HS-5 (cell line): ENCODE results near the gene DOCK8.
"Not testable (repeated sequence)": the region's sequence is repeated elsewhere in the genome, so short reads cannot be mapped to it uniquely, and the experiment has no call there.

Experiments
- DNase-seq: peaks from one replicate; pipeline ENCODE4 v3.0.0-alpha.2; 2012; ENCODE audit warnings: low read depth

The DOCK8 gene

DNA sequence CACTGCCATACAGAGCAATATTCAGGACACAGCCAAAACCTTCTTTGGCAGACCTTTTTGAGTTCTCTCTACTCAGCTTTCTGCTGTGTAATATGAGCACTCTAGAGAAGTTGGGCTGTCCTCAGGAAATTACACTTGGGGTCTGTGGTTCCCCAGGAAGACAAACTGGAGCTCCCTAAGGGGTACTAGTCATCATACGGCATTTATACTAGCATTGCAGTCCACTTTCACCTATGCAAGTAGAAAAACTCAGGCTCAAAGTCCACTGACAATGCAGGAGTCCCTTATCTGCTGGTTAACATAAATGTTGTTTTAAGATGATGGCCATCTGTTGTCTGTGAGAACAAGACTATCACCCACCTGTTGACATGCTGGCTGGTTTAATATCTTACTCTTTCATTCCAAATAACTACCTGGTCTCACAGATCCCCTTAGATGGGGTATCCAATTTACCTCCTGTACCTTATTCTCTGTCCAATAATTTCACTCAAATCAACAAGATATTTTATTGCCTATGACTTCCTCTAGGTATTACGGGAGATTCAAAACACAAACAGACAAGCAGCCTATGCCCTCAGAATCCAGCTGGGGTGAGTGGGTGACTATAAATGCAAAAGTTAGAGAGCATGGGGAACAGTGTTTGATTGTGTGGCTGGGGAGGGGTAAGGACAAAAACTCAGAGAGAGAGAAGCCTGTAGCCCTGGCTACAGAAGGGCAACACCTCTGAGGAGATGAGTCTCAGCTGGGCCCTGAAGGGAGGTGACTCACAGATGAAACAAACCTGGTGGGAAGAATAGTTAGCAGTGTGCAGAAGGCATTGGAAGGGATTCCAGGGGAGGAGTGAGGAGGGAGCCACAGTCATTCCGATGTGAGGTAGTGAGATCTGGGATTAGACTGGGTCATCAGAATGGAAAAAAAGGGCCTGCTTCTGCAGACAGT is 10.2 kb downstream of the DOCK8 start:
- DNase-seq: no peak

DNA sequence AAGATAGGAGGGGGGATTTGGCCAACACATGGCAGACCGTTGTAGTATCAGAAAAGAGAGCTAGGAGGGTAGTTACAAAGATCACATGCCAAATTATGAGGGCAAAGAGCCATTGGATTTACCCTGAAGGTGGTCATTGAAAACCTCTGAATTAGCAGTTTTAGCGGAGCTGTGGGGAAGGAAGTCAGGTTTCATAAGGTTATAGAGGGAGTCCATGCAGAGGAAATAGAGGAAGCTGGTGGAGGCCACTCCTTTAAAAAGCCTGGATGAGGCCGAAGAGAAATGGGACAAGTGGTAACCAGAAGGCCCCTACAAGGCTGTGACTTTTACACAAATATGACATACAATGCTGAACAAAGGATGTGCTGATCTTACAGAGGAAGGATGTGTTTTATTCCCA is 13.2 kb downstream of the DOCK8 start:
- no peak for DNase-seq

DNA sequence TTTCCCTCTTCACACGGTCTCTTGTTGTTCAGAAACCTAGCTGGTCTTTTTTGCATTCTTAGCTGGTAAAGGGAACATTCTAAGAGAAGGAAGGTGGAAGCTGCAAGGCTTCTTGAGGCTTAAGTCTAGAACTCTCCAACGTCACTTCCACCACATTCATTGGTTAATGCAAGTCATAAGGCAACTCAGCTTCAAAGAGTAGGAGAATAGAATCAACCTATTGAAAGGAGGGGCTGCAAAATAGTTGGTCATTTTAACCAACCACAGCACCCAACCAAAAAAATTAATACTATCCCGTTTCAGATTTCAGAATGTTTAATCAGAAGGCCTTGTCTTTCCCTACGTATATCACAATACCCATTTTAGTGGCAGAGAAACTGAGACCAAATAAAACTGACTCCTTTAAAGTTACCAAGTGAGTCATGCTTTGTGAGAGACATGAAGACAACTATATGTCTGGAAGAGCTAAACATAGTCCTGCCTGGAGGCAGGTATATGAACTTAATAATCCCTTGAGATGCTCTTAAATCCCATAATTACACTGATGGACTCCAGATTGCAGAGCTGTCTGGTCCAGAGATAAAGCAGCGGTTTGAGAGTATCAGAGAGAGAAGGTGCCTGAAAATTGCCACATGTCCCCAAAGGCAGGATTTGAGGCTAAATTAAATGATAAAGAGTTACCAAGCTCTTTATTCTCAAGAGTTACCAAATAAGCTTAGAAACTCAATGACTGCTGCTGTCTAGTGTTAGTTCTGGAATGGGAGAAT is 14.4 kb downstream of the DOCK8 start:
- DNase-seq: no peak

DNA sequence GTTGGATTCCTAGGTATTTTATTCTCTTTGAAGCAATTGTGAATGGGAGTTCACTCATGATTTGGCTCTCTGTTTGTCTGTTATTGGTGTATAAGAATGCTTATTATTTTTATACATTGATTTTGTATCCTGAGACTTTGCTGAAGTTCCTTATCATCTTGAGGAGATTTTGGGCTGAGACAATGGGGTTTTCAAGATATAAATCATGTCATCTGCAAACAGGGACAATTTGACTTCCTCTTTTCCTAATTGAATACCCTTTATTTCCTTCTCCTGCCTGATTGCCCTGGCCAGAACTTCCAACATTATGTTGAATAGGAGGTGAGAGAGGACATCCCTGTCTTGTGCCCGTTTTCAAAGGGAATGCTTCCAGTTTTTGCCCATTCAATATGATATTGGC is 17.0 kb downstream of the DOCK8 start:
- DNase-seq: not testable (repeated sequence)

DNA sequence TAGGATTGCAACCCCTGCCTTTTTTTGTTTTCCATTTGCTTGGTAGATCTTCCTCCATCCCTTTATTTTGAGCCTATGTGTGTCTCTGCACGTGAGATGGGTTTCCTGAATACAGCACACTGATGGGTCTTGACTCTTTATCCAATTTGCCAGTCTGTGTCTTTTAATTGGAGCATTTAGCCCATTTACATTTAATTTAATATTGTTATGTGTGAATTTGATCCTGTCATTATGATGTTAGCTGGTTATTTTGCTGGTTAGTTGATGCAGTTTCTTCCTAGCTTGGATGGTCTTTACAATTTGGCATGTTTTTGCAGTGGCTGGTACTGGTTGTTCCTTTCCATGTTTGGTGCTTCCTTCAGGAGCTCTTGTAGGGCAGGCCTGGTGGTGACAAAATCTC is 19.0 kb downstream of the DOCK8 start:
- not testable (repeated sequence) for DNase-seq

DNA sequence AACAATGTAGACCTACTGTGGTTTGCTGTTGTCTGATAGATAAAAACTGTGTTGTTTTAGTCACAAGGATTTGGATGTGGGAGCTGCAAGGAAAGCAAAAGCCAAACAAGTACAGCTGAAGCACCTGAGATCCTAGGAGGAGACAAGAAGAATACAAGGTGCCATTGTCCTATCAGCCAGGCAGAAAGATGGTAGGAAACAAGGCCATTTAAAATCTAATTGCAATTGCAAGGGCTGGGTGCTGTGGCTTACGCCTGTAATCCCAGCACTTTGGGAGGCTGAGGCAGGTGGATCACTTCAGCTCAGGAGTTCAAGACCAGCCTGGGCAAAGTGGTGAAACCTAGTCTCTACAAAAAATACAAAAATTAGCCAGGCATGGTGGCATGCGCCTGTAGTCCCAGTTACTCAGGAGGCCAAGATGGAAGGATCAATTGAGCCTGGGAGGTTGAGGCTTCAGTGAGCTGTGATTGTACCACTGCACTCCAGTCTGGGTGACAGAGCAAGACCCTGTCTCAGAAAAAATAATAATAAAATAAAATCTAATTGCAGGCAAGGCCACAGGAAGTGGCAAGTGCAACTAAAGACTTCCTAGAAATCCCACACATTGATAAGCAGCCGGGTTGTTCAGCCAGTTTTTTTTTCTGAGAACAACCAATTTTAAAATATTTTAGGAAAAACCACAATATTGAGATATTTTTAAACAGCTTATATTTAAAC is 22.6 kb downstream of the DOCK8 start:
- no peak for DNase-seq

DNA sequence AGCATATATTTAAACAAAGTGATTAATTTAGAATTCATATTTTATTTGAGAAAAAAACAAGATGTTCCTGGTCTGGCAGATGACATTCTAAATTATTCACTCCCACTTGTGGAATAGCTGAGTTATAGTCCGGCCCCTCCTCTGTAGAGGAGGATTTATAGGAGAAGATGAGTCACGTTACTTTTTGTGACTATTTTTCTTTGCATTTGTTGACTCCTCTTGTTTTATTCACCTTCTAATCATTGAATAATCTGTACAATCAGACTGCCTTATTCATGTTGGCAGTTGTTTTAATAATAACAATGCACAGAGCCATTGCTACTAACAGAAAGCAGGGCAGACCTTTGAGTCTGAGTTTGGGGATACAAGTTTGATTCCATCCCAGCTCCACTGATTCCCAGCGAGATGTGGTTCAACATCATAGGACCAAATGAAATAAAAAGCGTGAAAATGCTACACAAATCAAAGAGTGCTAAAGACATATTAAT is 23.2 kb downstream of the DOCK8 start:
- DNase-seq: no peak

DNA sequence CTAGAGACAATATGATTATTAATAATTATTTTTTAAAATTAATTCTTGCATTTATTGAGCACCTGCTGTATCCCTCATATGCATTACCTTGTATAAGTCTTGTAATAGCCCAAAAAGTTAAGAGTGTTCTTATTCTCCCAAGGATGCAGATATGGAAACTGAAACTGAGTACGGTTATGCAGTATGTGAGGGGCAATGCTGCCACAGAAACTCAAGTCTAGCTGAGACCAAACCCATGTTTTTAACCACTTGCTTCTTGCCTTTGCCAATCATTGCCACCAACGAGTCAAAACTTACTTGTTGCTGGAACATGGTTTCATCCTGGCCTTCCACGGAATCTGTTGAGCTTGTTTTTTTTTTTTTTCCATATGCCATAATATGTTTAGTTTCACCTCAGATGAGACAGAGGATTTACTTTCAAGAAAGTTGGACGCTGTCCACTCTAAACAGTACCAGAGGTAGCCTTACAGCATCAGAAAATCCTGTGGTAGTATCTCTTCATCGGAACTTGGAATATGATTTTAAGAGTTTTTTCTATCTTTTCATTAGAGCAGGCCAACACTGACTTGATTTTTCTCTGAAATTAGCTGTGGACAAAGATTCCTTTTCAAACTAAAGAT is 27.9 kb downstream of the DOCK8 start:
- DNase-seq: no peak

DNA sequence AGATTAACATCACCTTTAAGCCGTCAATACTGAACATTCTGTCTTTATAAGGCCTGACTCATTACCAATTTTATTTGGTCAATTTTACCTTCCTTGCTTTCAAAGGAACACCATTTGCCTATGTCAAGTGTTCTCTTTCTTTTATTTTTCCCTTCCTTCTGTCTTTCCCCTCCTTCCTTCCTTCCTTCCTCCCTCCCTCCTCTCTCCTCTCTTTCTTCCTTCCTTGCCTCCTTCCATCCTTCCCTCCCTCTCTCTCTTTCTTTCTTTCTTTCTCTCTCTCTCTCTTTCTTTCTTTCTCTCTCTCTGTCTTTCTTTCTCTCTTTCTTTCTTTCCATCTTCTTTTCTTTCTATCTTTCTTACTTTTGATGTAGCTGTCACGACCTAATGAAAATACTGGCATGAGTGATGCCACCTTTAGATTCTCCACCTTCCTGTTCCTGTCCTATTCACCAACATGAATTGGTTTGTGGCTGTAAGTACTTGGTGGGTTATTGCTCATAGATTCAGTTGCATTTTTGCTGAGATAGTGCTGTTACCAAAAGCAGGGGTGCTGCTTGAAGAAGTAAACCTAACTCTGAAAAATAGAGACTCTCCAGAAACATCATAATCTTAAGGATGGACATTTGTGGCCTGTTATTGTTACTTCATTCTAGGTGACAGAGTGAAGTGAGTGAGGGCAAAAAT is 33.8 kb downstream of the DOCK8 start:
- no peak for DNase-seq

DNA sequence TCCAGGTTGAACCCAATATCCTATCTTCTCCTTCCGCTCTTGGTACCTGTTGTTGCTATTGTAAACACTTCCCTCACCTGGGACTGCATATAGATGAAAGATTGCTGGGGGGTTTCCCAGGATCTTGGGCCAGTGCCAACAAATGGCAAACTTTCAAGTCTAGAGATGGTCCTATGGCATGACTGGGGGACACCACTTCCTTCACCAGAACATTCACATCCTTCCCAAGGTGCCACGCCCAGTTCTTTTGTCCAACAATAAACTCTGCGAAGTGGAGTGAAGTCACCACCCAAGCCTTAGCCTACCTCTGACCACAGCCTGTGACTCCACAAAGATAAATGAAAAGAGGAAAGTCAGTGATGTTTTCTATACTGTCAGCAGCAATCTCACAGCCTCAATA is 34.4 kb downstream of the DOCK8 start:
- no peak for DNase-seq

DNA sequence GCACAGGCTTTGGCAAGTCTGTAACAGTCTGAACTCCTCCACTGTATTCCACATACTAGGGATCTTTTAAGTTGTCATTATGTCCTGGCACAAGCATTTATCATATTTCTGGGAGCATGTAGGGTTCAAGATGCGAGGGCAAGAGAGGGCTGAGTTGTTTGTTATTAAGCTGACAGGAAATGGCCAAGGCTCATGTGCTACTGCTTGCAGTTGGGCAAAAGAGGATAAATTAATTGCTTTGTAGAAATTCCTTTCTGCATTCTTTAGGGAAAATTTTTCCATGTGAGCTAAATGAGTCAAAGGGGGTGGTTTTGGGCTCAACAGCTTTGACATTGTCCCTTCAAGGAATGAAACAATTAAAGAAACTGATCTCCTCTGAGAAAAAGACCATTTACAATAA is 35.4 kb downstream of the DOCK8 start:
- peak; percentile 9 for DNase-seq

DNA sequence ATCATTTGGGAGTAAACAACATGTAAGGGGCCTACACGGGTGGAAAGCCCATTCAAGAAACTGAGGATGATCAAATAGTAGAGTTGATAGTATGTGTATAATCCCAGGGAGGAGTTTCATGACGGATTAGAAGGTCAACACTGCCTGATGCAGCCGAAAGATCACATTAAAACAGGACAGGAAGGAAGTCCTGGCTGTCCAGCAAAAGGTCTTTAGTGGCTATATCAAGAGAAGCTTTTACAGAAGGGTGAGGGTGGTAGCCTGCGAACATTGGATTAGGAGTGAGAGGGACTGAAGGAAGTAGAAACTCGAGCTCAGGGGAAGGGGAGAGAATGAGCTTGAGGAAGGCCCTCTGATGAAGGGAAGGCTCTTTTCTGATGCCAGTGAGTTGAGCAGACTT is 36.0 kb downstream of the DOCK8 start:
- DNase-seq: no peak

DNA sequence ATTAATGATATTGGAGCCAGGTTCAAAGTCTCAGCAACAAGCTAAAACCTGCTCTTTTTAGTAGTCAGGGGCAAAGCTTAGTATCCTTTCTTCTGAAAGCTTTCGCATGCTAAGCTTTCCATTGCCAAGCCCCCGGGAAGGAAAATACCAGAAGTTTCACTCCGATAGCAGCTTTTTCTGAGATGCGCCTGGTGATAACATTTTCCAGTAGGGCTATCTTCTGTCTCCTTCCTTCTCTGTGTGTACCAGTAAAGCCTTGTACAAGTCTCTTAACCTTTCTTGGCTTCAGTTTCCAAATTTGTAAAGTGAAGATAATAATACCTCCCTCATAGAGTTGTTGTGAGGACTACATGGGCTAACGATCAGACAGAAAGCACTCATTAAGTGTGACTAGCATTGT is 36.7 kb downstream of the DOCK8 start:
- no peak for DNase-seq

DNA sequence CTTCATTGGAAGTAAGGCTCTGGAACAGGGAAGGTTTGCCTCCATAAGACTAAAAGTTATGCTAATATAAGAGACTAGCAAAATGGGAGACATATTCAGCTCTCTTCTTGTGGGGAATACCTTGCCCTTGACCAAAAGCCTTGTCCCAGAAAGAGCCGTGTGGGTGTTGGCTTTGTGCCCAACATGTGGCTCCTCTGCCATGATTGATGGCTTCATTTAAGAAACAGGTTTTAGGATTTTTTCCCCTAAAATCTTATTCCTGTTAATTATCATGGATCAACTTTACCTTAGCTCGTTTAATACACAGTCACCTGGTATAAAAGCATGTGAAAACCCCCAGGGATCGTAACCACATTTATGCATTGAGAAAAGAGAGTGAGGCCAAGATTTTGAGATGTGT is 38.9 kb downstream of the DOCK8 start:
- no peak for DNase-seq

DNA sequence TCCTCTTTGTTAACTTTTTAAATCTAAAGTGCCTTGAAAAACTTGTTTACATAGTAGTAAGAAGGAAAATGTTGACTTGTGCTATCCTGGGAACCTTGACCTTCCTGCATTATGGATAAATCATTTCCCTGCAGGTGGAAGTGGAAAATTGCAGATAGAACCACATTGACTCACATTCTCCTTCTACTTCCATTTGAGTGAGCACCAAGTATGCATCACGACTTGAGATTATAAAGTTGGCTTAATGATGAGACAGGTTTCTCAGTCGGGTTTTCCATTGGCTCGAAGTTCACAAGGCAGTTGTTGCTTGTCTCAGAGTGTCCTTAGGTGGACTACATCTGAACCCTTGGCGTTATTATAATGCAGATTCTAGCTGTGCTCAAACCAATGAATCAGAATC is 39.9 kb downstream of the DOCK8 start:
- no peak for DNase-seq

DNA sequence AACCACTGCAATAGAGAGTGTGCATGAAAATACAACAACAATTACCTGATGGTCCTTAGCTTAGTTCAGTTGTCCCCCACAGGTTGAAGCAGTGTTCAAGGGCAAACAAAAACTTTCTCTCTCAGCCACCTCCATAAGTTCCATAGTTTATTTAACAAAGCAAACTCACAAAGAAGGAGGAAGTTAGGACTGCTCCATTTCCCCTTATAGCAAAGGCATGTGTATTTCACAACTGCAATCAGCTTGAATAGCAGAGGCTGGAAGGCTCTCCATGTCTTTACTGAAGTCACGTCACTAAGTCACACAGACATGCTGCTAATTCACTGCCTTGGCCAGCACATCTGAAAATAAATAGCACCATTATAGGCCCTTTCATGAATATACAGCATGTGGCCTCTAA is 43.3 kb downstream of the DOCK8 start:
- no peak for DNase-seq

DNA sequence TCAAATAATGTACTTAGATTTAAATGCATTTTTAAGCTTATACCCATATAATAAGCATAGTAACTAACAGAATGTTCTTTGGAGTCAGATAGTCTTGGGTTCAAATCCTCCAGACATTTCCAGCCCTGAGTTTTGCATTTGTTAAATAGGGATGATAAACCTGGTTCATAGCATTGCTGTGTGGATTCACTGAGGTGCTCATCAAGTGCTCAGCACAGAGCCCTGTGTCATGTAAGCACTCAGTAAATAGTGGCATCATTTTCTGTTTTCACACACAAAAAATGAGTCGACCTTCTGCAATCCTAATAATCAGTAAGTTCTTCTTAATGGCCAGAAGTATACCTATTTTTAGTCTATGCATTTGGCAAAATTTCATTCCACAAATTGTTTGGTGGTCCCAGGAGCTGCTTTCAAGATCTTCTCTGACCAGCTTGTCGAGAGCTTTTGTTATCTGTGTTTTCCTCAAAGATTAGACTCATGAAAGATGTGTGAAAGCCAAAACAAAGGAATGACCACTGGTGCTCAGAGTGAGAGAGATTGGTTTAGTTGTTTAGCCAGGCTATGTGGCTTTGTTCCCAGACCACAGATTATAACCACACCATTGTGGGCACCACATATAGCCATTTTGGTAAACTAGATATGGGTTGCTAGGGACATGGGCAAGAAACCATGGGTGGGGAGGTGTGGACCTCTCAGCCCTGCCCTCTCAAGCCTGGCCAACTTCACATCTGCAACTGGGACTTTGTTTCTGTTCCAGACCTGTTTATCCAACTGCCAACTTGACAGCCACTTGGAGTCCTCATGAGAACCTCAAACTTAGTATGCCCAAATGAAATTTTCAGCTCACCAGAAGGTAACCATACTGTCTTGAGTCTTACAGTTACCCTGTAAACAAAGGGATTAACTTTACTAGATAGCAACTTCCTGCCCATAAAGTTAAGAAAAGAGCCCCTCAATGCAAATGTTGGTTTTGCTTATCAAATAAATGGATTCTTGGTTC is 45.0 kb downstream of the DOCK8 start:
- no peak for DNase-seq

DNA sequence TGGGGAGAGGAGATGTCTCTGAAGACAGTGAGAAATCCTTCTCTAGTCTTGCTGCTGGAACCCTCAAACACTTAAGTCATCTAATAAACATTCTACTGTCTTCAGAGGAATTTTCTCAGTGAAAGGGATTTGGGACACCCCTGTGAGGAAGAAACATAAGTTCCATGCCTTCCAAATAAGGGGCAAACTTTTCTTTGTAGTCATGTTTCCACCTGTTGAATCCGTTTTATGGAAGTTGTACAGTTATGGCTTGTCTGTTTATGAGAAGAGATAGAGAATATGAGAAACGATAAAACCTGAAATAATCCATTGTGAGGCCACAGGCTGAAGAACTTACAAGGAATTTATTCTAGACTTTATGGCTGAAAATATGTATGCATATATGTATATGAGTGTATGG is 49.6 kb downstream of the DOCK8 start:
- DNase-seq: no peak

DNA sequence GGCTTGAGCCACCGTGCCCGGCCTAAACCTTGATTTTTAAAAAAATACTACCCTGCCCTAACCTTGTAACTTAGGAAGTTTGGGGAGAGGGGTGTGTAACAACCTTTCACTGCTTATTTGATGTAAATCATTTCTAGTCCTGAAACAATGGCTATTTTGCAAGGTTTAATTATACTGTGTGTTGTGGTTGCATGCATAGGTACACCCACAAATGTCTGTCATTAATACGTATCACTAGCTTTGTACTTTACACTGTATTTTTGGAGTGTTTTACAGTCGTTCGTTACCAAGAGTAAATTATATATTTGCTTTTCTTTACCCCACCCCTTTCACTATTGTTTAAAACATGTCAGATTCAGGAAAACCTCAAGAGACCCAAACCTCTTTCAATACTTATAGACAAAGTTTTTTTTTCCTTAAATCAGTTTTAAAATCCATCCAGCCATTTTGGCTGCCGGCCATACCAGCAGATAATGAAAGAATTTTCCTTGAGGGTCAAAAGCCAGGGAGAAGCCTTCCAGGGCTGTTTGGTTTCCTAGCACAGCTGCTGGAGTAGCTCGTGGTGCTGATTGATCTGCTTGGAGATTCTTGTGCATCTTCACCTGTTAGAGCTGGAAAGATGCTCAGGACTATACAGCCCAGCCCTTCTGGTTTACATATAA is 50.7 kb downstream of the DOCK8 start:
- no peak for DNase-seq

DNA sequence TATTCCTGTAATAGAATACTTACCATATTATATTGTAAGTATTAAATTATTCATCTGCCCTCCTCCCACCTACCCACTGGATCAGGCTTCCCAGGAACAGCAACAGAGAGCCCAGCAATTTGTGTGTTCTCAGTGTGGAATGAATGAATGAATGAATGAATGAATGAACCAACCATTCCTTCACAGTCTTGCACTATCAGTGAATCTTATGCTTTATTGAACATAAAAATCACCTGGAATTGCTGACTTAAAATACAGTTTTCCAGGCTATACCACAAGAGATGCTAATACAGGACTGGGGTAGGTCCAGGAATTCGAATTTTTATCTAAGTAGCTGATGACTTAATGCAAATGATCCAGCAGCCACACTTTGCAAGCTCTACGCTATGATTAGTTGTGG is 51.6 kb downstream of the DOCK8 start:
- no peak for DNase-seq
